22Rv1 (cell line): Measurements from ENCODE around the gene INO80.

Experiments
- ZFX ChIP-seq: fragments of 450-650 bp; IDR thresholded peaks from 2 replicates; pipeline ENCODE4 v1.6.1; 2017; ENCODE audit warnings: antibody characterized with exemption, borderline replicate concordance
- TF ChIP-seq, protein P1 (sequence below): fragments of 450-650 bp; IDR thresholded peaks from 2 replicates; pipeline ENCODE4 v1.5.1; 2017; ENCODE audit warnings: mild to moderate bottlenecking

DNA sequence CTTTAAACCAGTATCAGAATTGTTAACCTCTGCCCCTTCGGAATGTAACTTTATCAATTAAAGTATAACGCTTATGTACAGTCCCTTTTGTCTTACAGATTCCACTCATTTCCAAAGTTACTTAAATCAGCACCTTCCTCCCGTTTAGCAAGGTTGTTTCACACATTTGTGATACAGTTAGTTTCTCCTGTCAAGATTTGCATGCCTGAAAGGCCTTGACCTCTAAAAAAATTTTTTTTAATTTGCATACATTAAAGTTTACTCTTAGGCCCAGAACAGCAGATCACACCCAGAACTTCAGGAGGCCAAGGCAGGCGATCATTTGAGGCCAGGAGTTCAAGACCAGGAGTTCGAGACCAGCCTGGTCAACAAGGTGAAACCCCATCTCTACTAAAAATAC lies 9.1 kb downstream of the INO80 start:
- TF ChIP-seq, protein P1, sequence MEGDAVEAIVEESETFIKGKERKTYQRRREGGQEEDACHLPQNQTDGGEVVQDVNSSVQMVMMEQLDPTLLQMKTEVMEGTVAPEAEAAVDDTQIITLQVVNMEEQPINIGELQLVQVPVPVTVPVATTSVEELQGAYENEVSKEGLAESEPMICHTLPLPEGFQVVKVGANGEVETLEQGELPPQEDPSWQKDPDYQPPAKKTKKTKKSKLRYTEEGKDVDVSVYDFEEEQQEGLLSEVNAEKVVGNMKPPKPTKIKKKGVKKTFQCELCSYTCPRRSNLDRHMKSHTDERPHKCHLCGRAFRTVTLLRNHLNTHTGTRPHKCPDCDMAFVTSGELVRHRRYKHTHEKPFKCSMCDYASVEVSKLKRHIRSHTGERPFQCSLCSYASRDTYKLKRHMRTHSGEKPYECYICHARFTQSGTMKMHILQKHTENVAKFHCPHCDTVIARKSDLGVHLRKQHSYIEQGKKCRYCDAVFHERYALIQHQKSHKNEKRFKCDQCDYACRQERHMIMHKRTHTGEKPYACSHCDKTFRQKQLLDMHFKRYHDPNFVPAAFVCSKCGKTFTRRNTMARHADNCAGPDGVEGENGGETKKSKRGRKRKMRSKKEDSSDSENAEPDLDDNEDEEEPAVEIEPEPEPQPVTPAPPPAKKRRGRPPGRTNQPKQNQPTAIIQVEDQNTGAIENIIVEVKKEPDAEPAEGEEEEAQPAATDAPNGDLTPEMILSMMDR = no peak
- no peak for TF ChIP-seq ZFX
